Measurements from ENCODE around the gene RFX2.

DNA sequence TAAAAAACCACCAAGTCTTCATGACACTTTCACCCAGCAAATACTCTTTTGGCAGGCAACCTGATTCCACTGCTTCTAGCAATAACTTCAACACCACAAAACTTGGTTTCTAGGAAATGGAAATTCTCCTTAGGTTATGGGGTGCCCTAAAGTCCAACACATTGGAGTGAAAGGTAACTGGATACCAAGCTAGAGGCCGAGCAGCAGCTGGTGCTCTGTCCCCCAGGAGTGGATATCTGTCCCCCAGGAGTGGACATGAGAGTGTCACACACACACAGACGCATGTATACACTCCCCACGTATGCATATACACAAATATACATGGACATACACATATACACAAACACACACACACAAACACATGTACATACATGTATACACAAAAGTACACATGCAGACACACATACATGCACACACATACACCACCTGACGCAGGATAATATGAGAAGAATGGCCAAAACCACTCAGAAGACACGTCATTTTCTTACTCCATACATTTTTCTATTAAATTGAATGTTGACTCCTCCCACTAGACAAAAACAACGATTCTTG is 50.8 kb downstream of the RFX2 start:
- TF ChIP-seq CTCF (IDR thresholded peaks at IDR 0.05; ENCODE audit: poor library complexity), result no peak
- no peak for TF ChIP-seq EZH2phosphoT487 (IDR thresholded peaks at IDR 0.05; ENCODE audit: low read depth, severe bottlenecking, unreplicated experiment)
- TF ChIP-seq EZH2 (IDR thresholded peaks at IDR 0.05; ENCODE audit: borderline replicate concordance), result no peak
